ENCODE measurements around the gene ZNF407.

Gene ZNF407

GRCh38 chr18:75035928-75036327, 438.3 kb downstream of the ZNF407 start:
- no peak overlapping the region for H3K4me3 ChIP-seq (ENCODE audit: low read depth, low read length)
- no peak for TF ChIP-seq CTCF (IDR thresholded peaks at IDR 0.05; ENCODE audit: low read depth, low read length, missing control alignments)
- in situ Hi-C loops (cut with HindIII; ENCODE audit: low sequenced_read_pairs), result no loop called here
- no peak for DNase-seq (ENCODE audit: low read depth)

DNA sequence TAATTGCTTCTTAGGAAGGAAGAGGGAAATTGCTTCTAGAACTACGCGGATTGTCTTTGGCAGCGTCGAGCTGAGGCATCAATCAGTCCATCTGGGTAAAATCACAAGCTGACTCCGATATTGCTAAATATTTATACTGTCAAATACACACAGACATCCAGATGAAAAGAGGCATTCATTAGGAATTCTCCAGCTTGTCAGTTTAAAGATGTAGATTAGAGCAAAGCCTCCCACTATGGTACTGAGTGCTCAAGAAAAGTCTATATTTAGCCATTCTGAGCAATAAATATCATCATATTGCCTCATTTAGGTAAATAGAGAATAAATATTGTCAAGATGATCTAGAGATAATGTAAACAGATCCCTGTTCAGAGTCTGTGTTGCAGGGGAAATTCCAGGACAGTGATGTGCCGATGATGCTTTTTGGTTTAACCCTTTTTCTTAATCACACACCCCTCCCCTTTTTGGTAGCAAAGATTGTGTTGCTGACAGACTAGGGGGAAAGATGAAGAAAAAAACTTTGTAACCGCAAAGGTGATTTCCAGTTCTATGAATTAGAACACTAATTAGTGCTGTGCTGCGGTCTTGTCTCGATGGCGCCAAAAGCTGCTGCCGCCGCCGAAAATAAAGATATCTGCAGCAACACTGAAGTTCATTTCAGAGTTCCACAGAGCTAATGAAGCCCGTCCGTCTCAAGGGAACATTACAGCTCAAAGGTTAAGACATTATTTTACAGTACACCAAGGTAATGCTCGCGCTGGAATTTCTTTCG, 439.4 kb downstream of the ZNF407 start:
- TF ChIP-seq CTCF (IDR thresholded peaks at IDR 0.05; ENCODE audit: low read depth, low read length, missing control alignments), result no peak
- no peak for DNase-seq (ENCODE audit: low read depth)
- in situ Hi-C loops (cut with HindIII; ENCODE audit: low sequenced_read_pairs), result no loop called here
- H3K4me3 ChIP-seq (ENCODE audit: low read depth, low read length), result no peak overlapping the region

GRCh38 chr18:75037689-75037955, 440.0 kb downstream of the ZNF407 start:
- in situ Hi-C loops (cut with HindIII; ENCODE audit: low sequenced_read_pairs), result no loop called here
- no peak for TF ChIP-seq CTCF (IDR thresholded peaks at IDR 0.05; ENCODE audit: low read depth, low read length, missing control alignments)
- H3K4me3 ChIP-seq (ENCODE audit: low read depth, low read length), result no peak overlapping the region
- no peak for DNase-seq (ENCODE audit: low read depth)

- no peak overlapping the region for H3K4me3 ChIP-seq (ENCODE audit: low read depth, low read length)
- in situ Hi-C loops (cut with HindIII; ENCODE audit: low sequenced_read_pairs), result no loop called here
- TF ChIP-seq CTCF (IDR thresholded peaks at IDR 0.05; ENCODE audit: low read depth, low read length, missing control alignments), result peak; percentile 56
- peak; percentile 15 for DNase-seq (ENCODE audit: low read depth)
Measured at GRCh38 chr18:75041586-75041985, 443.9 kb downstream of the ZNF407 start.

- TF ChIP-seq CTCF (IDR thresholded peaks at IDR 0.05; ENCODE audit: low read depth, low read length, missing control alignments), result no peak
- in situ Hi-C loops (cut with HindIII; ENCODE audit: low sequenced_read_pairs), result no loop called here
- H3K4me3 ChIP-seq (ENCODE audit: low read depth, low read length), result no peak overlapping the region
- no peak for DNase-seq (ENCODE audit: low read depth)
Measured at GRCh38 chr18:75043478-75043877, 445.8 kb downstream of the ZNF407 start.

DNA sequence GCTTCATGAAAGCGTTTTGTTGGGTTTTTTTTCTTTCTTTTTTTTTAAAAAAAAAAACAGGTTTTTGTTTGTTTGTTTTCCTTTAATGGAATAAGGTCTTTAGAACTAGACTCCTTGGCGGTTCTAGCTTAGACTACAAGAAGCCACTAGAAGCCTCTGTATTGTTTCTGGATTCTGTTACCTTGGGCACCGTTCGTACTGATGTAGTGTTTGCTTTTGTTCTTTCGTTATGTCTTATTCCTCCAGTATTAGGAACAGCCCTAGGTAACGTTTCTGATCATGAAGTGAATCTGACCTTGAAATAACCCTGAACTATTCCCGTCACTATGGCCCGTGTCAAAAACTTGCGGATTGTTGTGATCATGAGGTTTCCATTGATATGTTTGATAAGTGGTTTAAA, 446.6 kb downstream of the ZNF407 start:
- in situ Hi-C loops (cut with HindIII; ENCODE audit: low sequenced_read_pairs), result no loop called here
- no peak for TF ChIP-seq CTCF (IDR thresholded peaks at IDR 0.05; ENCODE audit: low read depth, low read length, missing control alignments)
- H3K4me3 ChIP-seq (ENCODE audit: low read depth, low read length), result no peak overlapping the region
- no peak for DNase-seq (ENCODE audit: low read depth)
